GM19043 (cell line): ENCODE data around the gene PTPRM.

Source experiments
- ATAC-seq: cut with Tn5 transposase; IDR thresholded peaks from one replicate; pipeline ENCODE4 v1.9.1; 2021; ENCODE audit warnings: low read depth; ENCODE audit not compliant: unreplicated experiment

PTPRM gene

GRCh38 chr18:8242151-8242696, 675.1 kb downstream of the PTPRM start:
- no peak for ATAC-seq

GRCh38 chr18:8247700-8248099, 680.6 kb downstream of the PTPRM start:
- ATAC-seq = no peak

- no peak for ATAC-seq
Measured at GRCh38 chr18:8248576-8248975, 681.5 kb downstream of the PTPRM start.

- no peak for ATAC-seq
Measured at GRCh38 chr18:8249811-8250210, 682.7 kb downstream of the PTPRM start.

GRCh38 chr18:8252371-8252770, 685.3 kb downstream of the PTPRM start:
- no peak for ATAC-seq

- ATAC-seq = no peak
Measured at GRCh38 chr18:8253944-8254343, 686.8 kb downstream of the PTPRM start.

- ATAC-seq = no peak
Measured at GRCh38 chr18:8254654-8255053, 687.5 kb downstream of the PTPRM start.

- no peak for ATAC-seq
Measured at GRCh38 chr18:8257851-8258434, 690.8 kb downstream of the PTPRM start.

GRCh38 chr18:8260319-8260718, 693.2 kb downstream of the PTPRM start:
- no peak for ATAC-seq

GRCh38 chr18:8260827-8261226, 693.7 kb downstream of the PTPRM start:
- ATAC-seq = no peak

- no peak for ATAC-seq
Measured at GRCh38 chr18:8261651-8262091, 694.6 kb downstream of the PTPRM start.

GRCh38 chr18:8262221-8262620, 695.1 kb downstream of the PTPRM start:
- ATAC-seq = no peak

- no peak for ATAC-seq
Measured at GRCh38 chr18:8264116-8264515, 697.0 kb downstream of the PTPRM start.

- no peak for ATAC-seq
Measured at GRCh38 chr18:8264861-8265411, 697.8 kb downstream of the PTPRM start.

GRCh38 chr18:8272254-8272653, 705.1 kb downstream of the PTPRM start:
- ATAC-seq = no peak

GRCh38 chr18:8274370-8274769, 707.3 kb downstream of the PTPRM start:
- no peak for ATAC-seq

- ATAC-seq = no peak
Measured at GRCh38 chr18:8276406-8276805, 709.3 kb downstream of the PTPRM start.

- ATAC-seq = no peak
Measured at GRCh38 chr18:8277270-8277669, 710.2 kb downstream of the PTPRM start.

- no peak for ATAC-seq
Measured at GRCh38 chr18:8279346-8279745, 712.2 kb downstream of the PTPRM start.

GRCh38 chr18:8279781-8280330, 712.7 kb downstream of the PTPRM start:
- no peak for ATAC-seq

- ATAC-seq = no peak
Measured at GRCh38 chr18:8283891-8284585, 716.9 kb downstream of the PTPRM start.

- ATAC-seq = no peak
Measured at GRCh38 chr18:8286303-8286702, 719.2 kb downstream of the PTPRM start.
